ENCODE results near the gene RSRC1.
A peak's percentile ranks its signal among the peaks of the same experiment; 100 is the strongest.
"Not testable (repeated sequence)": the region's sequence is repeated elsewhere in the genome, so short reads cannot be mapped to it uniquely, and the experiment has no call there.

RSRC1 gene

GRCh38 chr3:158548691-158549090 is 438.8 kb downstream of the RSRC1 start:
- DNase-seq, result no peak

DNA sequence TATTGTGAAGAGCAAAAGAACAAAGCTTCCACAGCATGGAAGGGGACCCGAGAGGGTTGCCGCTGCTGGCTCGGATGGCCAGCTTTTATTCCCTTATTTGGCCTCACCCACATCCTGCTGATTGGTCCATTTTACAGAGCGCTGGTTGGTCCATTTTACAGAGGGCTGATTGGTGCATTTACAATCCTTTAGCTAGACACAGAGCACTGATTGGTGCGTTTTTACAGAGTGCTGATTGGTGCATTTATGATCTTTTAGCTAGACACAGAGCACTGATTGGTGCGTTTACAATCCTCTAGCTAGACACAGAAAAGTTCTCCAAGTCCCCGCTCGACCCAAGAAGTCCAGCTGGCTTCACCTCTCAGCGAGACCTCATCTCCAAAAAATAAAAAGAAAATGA is 440.0 kb downstream of the RSRC1 start:
- not testable (repeated sequence) for DNase-seq

DNA sequence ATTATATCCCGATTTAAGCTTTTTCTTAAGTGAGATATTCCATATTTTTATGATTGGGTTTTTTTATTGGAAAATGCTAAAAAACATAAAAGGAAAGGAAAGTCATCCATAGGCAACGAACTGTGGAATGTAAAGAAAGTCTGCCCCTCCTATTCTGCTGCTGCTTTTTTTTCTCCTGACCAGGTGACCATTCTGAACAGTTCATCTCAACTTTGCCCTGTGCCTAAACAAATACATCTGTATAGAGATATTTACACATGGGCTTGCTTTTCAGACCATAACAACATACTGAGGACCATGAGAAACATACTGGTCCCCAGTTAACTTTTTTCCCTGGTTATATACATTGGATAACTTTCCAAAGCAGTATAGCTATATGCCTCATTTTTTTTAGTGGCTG is 442.2 kb downstream of the RSRC1 start:
- no peak for DNase-seq

DNA sequence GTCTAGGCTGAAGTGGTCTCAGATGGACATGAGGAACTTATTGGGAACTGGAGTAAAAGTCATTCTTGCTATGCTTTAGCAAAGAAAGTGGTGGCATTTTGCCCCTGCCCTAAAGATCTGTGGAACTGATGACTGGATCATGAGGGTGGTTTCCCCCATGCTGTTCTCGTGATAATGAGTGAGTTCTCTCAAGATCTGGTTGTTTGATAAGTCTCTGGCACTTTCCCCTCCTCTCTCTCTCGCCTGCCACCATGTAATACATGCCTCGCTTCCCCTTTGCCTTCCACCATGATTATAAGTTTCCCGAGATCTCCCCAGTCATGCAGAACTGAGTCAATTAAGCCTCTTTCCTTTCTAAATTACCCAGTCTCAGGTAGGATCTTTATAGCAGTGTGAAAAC is 449.6 kb downstream of the RSRC1 start:
- no peak for DNase-seq

- DNase-seq, result no peak
Measured at GRCh38 chr3:158560979-158561378, 451.1 kb downstream of the RSRC1 start.

GRCh38 chr3:158562674-158563073 is 452.8 kb downstream of the RSRC1 start:
- no peak for DNase-seq

GRCh38 chr3:158563076-158563475 is 453.2 kb downstream of the RSRC1 start:
- DNase-seq, result no peak

DNA sequence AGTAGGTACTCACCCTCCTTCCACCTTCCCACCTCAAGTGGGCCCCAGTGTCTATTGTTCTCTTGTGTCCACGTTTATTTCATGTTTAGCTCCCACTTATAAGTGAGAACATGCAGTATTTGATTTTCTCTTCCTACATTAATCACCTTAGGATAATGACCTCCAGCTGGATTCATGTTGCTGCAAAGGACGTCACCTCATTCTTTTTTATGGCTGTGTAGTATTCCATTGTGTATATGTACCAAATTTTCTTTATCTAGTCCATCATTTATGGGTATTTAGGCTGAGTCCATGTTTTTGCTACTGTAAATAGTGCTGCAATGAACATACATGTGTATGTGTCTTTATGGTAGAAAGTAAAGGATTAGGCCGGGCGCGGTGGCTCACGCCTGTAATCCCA is 455.2 kb downstream of the RSRC1 start:
- no peak for DNase-seq

GRCh38 chr3:158568784-158569183 is 458.9 kb downstream of the RSRC1 start:
- DNase-seq, result no peak

GRCh38 chr3:158569794-158570193 is 459.9 kb downstream of the RSRC1 start:
- DNase-seq, result no peak

DNA sequence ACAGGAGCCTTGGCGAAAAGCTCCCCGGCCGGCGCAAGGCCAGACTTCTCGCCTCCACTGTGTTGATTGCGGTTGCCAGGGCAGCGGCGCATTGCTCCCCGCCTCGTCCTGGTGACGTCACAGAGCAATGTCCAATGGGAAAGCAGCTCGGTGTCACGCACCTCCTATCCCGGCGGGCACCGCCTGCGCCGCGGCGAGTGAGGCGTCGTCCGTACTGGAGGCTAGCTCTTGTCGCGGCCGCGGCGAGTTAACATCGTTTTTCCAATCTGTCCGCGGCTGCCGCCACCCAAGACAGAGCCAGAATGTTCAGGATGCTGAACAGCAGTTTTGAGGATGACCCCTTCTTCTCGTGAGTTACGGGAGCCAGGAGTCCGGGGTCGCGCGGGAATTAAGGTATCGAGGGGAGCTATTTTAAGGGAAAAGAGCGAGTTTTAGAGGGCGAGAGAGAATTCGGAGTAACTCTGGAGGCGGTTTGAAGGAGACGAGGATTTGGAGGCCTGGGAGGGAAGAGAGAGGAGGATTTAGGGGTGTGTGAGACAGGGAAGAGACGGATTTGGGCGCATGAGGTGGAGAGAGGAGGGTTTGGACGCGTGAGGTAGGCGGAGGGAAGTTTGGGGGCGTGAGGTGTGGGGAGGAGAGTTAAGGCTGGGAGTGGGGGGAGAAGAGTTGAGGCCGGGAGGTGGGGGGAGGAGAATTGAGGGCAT is 461.3 kb downstream of the RSRC1 start, which contains the start of gene MLF1:
Gene MLF1, plus strand, starts transcription at position 196 of the 704 bp plus-strand sequence. Its CDS starts 107 bp downstream, at position 303.
- peak; percentile 87 for DNase-seq

DNA sequence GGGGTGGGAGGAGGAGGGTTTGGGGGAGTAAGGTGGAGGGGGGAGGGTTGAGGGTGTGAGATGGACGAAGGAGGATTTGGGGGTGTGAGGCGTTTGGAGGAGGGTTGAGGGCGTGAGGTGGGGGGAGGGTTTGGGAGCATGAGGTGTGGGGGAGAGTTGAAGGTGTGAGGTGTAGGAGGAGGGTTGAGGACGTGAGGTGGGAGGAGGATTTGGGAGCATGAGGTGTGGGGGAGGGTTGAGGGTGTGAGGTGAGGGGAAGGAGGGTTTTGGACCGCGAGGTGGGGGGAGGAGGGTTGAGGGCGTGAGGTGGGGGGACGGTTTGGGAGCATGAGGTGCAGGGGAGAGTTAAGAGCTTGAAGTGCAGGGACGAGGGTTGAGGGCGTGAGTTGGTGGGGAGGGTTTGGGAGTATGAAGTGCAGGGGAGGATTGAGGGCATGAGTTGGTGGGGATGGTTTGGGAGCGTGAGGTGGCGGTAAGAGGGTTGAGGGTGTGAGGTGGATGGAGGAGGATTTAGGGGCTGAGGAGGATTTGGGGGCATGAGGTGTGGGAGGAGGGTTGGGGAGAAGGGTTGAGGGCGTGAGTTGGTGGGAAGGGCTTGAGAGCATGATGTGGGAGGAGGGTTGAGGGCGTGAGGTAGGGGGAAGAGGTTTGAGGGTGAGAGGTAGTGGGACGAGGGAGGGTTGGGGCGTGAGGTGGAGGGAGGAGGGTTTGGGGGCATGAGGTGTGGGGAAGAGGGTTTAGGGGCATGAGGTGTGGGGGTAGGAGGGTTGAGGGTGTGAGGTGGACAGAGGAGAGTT is 462.3 kb downstream of the RSRC1 start:
- DNase-seq, result no peak

- DNase-seq, result no peak
Measured at GRCh38 chr3:158572766-158573060, 462.8 kb downstream of the RSRC1 start.

DNA sequence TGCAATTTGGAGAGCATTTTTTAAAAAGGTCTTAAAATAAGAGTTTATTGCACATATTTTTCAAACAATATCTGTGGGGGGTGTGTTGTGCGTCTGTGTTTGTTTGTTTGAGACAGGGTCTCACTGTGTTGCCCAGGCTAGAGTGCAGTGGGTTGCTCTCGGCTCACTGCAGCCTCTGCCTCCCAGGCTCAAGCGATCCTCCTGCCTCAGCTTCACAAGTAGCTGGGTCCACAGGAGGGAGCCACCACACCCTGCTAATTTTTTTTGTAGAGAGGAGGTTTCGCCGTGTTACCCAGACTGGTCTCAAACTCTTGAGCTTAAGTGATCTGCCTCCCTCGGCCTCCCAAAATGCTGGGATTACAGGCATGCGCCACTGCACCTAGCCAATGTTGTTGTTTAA is 463.8 kb downstream of the RSRC1 start:
- DNase-seq, result no peak

DNA sequence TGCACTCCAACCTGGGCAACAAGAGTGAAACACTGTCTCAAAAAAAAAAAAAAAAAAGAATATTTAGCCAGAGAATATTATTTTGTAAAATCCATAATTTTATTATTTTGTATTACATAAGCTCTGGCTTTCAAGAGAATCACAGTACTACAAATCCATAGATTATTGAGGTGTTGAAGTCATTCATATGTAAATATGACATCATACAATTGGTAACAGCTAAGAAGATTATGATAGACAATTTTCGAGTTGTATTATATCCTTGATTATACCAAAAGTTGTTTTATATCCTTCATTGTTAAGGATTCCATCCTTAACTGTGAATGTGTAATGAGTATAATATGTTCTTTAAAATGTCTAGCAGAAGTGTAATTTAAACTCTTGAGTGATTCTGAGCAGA is 464.8 kb downstream of the RSRC1 start:
- DNase-seq, result no peak

GRCh38 chr3:158590223-158590622 is 480.3 kb downstream of the RSRC1 start:
- DNase-seq, result no peak
